SKM-1 treated with dmso at 0.1 percent for 144 hours (cell line): Measurements from ENCODE around the gene PPIL1.

Source experiments
- DNase-seq: peaks from one replicate; lab custom pipeline; 2025; ENCODE audit not compliant: unreplicated experiment; lab: John Stamatoyannopoulos, UW

The PPIL1 gene

GRCh38 chr6:36836111-36837021, 38.2 kb downstream of the PPIL1 start:
- DNase-seq: no peak

GRCh38 chr6:36834576-36835341, 39.8 kb downstream of the PPIL1 start:
- no peak for DNase-seq

- DNase-seq: no peak
Measured at GRCh38 chr6:36833182-36833789, 41.3 kb downstream of the PPIL1 start.

GRCh38 chr6:36832313-36832712, 42.3 kb downstream of the PPIL1 start:
- DNase-seq: no peak

GRCh38 chr6:36830577-36830976, 44.0 kb downstream of the PPIL1 start:
- no peak for DNase-seq

- DNase-seq: no peak
Measured at GRCh38 chr6:36829919-36830544, 44.6 kb downstream of the PPIL1 start.

- peak; percentile 43 for DNase-seq
Measured at GRCh38 chr6:36827261-36828079, 47.1 kb downstream of the PPIL1 start.

GRCh38 chr6:36826520-36827227, 47.9 kb downstream of the PPIL1 start:
- DNase-seq: no peak

GRCh38 chr6:36825994-36826393, 48.6 kb downstream of the PPIL1 start:
- no peak for DNase-seq

GRCh38 chr6:36825452-36825851, 49.2 kb downstream of the PPIL1 start:
- no peak for DNase-seq

GRCh38 chr6:36824253-36824652, 50.4 kb downstream of the PPIL1 start:
- no peak for DNase-seq

- DNase-seq: no peak
Measured at GRCh38 chr6:36823421-36824096, 51.0 kb downstream of the PPIL1 start.

GRCh38 chr6:36822506-36823269, 51.9 kb downstream of the PPIL1 start:
- no peak for DNase-seq

GRCh38 chr6:36821581-36822335, 52.8 kb downstream of the PPIL1 start:
- no peak for DNase-seq

GRCh38 chr6:36820700-36821580, 53.7 kb downstream of the PPIL1 start:
- no peak for DNase-seq

- DNase-seq: no peak
Measured at GRCh38 chr6:36818756-36819155, 55.8 kb downstream of the PPIL1 start.

- no peak for DNase-seq
Measured at GRCh38 chr6:36817847-36818246, 56.8 kb downstream of the PPIL1 start.
